Cardiac fibroblast (primary cell): Measurements from ENCODE around the gene ARNT2.

ENCODE experiments used
- DNase-seq, 2 donors: peaks; one replicate each; pipeline versions ENCODE4 v3.0.0 to v3.0.0-alpha.2; 2010; ENCODE audit warnings: low read depth in 2 of 2
- H3K4me3 ChIP-seq, 2 donors: replicated peaks in 1 of 2; 1 replicate in 1 of 2; 2 replicates in 1 of 2; pipeline ENCODE4 v1.5.1; 2011; ENCODE audit warnings: low read depth in 2 of 2, low read length in 2 of 2, mild to moderate bottlenecking in 2 of 2, moderate library complexity in 1 of 2
- TF ChIP-seq, protein P1 (sequence below): IDR thresholded peaks from one replicate; pipeline ENCODE4 v1.5.1; 2011; ENCODE audit warnings: low read depth, mild to moderate bottlenecking, low read length, inconsistent platforms

ARNT2 gene

DNA sequence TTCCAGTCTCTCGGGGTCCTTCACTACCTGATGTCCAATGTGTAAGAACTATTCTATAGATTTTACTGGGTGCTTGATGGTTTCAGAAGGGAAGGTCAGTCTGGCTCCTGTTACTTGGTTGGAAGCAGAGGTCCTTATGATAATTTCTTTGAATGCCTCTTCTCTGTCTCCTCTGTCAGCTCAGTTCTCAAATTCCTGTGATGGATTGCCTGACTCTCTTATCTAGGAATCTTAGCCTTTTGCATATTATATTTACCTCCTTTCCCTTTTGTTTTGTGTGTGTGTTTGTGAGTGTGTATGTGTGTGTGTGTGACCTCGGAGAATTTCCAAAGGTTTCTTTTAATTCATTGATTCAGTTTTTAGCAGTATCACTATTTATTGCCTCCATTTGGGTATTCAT lies 88.2 kb downstream of the ARNT2 start:
- DNase-seq = no peak
- no peak overlapping the region for H3K4me3 ChIP-seq
- TF ChIP-seq, protein P1, sequence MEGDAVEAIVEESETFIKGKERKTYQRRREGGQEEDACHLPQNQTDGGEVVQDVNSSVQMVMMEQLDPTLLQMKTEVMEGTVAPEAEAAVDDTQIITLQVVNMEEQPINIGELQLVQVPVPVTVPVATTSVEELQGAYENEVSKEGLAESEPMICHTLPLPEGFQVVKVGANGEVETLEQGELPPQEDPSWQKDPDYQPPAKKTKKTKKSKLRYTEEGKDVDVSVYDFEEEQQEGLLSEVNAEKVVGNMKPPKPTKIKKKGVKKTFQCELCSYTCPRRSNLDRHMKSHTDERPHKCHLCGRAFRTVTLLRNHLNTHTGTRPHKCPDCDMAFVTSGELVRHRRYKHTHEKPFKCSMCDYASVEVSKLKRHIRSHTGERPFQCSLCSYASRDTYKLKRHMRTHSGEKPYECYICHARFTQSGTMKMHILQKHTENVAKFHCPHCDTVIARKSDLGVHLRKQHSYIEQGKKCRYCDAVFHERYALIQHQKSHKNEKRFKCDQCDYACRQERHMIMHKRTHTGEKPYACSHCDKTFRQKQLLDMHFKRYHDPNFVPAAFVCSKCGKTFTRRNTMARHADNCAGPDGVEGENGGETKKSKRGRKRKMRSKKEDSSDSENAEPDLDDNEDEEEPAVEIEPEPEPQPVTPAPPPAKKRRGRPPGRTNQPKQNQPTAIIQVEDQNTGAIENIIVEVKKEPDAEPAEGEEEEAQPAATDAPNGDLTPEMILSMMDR = no peak

DNA sequence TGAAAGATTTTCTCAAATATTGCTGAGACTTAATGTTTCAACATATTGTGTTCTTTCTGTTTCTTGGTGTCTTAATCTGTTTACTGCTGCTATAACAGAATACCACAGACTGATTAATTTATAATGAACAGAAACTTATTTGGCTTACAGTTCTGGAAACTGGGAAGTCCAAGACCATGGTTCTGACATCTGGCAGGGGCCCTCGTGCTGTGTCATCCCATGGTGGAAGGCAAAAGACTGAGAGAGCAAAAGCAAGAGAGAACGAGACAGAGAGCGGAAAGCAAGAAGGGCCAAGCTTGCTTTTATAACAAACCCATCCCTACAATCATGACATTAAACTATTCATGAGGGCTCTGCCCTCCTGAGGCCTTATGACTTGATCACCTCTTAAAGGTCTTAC lies 88.7 kb downstream of the ARNT2 start:
- no peak overlapping the region for H3K4me3 ChIP-seq
- no peak for DNase-seq
- TF ChIP-seq, protein P1 = no peak

DNA sequence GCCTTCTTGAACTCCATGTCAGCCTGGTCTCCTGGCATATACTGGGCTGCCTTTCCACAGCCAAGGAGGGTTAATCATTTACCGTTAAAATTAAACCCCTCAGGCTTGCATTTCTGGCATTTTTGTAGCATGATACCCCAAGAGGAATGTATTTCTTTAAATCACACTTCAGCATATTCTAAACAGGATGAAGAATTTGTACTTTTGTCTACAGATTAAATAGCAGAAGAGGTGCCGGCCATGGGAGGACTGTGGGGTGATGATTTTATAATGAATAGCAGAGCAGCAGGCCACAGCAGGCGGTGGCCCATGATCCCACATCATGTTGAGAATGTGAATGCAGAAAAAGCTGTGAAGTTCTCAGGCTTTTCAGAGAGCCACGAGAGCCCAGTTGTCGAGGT lies 90.2 kb downstream of the ARNT2 start:
- H3K4me3 ChIP-seq = no peak overlapping the region
- peak; percentile 66 to 82 for DNase-seq
- TF ChIP-seq, protein P1 = no peak

DNA sequence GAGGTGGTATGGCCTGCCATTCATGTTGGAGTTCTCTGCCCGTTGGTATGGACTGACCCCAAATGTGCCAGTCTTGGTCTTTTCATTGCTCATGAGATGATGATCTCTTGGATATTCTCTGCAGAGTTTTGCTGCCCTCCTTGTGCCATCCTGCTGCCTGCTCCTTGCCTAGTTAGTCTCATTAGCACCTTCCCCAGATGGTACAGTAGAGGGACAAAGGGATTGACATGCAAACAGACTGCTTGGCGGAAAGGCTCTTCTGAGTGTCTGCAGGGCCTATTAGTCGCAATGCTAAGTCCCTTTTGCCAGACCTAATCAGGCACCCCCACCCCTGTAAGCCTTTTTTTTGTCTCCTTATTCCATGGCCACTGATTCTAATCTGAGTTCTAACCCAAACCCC lies 90.6 kb downstream of the ARNT2 start:
- TF ChIP-seq, protein P1 = no peak
- no peak for DNase-seq
- H3K4me3 ChIP-seq = no peak overlapping the region

DNA sequence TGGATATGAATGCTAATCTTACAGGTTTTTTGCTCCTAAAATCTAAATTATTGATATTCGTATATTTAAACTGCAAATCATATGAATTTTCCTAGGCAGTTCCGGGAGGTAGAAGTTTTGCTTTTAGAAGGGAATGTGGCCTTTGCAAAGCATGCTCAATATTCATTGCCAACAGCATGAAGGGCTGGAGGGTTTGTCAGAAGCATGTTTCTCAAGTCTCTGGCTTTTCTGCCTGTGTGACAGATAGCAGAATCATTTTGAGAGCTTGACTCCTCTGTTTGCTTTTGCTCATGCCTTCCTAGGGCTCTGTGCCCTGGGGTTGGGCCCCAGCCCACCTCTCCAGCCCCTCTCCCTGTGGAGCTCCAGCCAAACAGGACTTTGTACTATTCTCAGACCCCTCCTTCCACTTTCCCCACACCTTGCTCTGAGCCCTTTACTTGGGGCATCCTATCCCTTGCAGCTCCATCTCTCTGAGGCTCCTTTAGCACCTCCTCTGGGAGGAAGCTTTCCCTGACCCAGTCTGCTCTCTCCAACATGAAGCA lies 91.3 kb downstream of the ARNT2 start:
- TF ChIP-seq, protein P1 = no peak
- DNase-seq = no peak
- H3K4me3 ChIP-seq = no peak overlapping the region

DNA sequence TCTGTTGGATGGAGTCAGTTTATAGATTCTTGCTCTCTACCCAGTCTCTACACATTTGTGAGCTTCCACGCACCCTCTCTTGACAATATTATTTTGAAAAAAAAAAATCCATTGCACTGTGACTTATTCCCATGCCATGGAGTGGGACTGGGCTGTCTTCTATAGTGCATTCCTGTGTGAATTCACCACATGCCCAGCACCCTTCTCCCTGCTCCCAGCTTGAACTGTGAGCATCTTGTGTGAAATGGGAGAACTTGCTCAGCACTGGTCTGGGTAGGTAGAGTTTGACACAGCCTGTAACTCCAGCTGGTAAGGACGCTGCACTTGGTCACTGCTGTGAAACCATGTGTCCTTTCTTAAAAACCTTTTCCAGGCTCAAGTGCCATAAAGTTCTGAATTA lies 91.9 kb downstream of the ARNT2 start:
- TF ChIP-seq, protein P1 = no peak
- DNase-seq = no peak
- H3K4me3 ChIP-seq = no peak overlapping the region

DNA sequence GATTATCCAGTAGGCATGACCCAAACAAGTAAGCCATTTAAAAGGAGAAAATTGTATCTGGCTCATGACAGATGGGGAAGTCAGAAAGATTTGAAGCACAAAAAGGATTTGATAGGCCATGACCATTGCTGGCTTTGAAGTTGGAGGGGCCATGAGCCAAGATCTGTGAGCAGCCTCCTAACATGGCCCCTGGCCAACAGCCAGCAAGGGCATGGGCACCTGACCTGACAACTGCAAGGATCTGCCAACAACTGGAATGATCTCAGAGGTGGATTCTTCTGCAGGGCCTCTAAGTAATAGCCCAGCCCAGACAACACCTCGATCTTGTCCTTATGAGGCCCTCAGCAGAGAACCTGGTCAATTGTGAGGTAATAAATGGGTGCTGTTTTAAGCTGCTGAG lies 93.0 kb downstream of the ARNT2 start:
- TF ChIP-seq, protein P1 = no peak
- no peak overlapping the region for H3K4me3 ChIP-seq
- no peak for DNase-seq
